GM06990 (cell line): ENCODE results near the gene SRC.
A peak's percentile ranks its signal among the peaks of the same experiment; 100 is the strongest.

ENCODE experiments used
- DNase-seq: peaks from one replicate; pipeline ENCODE4 v3.0.0-alpha.2; 2011; ENCODE audit not compliant: insufficient read length; ENCODE audit errors: extremely low read depth
- H3K27me3 ChIP-seq: replicated peaks from 2 replicates; pipeline ENCODE4 v1.6.0; 2011; ENCODE audit warnings: low read length; ENCODE audit not compliant: control insufficient read depth, insufficient read depth
- H3K36me3 ChIP-seq: 2 replicates; pipeline ENCODE4 v1.5.1; 2011; ENCODE audit warnings: low read length; ENCODE audit not compliant: control insufficient read depth, insufficient read depth
- H3K4me3 ChIP-seq: replicated peaks from 2 replicates; pipeline ENCODE4 v1.5.1; 2011; ENCODE audit warnings: low read depth, mild to moderate bottlenecking, control low read depth, low read length
- TF ChIP-seq, protein P1 (sequence below): IDR thresholded peaks from 2 replicates; pipeline ENCODE4 v1.5.1; 2011; ENCODE audit warnings: low read length, control low read depth, mild to moderate bottlenecking, inconsistent platforms; ENCODE audit not compliant: insufficient read depth, poor library complexity, severe bottlenecking

The SRC gene

DNA sequence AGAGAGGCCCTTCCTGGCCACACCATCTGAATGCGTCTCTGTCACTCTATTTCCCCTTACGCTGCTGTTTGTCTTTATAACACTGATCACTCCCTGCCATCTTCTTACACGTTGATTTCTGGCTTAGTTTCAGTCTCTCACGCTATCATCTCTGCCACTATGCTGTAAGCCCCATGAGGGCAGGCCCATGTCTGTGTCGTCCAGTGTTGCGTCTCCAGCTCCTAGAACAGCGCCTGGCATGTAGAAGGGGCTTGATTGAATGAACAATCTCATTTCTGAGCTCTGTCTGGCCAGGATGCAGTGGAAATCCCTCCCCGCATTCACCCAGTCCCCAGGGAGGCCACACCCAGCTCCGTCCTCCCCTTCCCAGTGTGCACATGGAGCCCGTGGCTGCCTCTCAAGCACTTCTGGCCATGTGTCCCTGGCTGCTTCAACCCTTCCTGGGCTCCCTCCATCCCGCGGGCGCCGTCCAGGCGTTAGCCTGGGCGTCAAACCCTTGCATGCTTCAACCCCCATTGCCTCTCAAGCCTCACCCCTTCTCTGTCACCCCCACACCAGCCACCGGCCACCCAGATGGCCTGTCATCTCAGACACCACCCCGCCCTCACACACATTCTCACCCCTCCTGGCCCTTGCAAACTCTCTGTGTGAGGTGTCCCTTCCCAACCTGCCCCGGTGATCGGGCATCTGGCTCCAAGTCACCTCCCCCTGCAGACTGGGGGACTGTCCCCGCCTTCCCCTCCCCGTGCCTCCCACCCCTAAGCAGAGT, 71.1 kb downstream of the SRC start:
- TF ChIP-seq, protein P1, sequence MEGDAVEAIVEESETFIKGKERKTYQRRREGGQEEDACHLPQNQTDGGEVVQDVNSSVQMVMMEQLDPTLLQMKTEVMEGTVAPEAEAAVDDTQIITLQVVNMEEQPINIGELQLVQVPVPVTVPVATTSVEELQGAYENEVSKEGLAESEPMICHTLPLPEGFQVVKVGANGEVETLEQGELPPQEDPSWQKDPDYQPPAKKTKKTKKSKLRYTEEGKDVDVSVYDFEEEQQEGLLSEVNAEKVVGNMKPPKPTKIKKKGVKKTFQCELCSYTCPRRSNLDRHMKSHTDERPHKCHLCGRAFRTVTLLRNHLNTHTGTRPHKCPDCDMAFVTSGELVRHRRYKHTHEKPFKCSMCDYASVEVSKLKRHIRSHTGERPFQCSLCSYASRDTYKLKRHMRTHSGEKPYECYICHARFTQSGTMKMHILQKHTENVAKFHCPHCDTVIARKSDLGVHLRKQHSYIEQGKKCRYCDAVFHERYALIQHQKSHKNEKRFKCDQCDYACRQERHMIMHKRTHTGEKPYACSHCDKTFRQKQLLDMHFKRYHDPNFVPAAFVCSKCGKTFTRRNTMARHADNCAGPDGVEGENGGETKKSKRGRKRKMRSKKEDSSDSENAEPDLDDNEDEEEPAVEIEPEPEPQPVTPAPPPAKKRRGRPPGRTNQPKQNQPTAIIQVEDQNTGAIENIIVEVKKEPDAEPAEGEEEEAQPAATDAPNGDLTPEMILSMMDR: no peak
- H3K4me3 ChIP-seq: no peak overlapping the region
- DNase-seq: no peak
- H3K27me3 ChIP-seq: no peaks in the 10 kb centered on the region; the same call in none of the 2 replicates
- H3K36me3 ChIP-seq: no peaks in the 10 kb centered on the region

DNA sequence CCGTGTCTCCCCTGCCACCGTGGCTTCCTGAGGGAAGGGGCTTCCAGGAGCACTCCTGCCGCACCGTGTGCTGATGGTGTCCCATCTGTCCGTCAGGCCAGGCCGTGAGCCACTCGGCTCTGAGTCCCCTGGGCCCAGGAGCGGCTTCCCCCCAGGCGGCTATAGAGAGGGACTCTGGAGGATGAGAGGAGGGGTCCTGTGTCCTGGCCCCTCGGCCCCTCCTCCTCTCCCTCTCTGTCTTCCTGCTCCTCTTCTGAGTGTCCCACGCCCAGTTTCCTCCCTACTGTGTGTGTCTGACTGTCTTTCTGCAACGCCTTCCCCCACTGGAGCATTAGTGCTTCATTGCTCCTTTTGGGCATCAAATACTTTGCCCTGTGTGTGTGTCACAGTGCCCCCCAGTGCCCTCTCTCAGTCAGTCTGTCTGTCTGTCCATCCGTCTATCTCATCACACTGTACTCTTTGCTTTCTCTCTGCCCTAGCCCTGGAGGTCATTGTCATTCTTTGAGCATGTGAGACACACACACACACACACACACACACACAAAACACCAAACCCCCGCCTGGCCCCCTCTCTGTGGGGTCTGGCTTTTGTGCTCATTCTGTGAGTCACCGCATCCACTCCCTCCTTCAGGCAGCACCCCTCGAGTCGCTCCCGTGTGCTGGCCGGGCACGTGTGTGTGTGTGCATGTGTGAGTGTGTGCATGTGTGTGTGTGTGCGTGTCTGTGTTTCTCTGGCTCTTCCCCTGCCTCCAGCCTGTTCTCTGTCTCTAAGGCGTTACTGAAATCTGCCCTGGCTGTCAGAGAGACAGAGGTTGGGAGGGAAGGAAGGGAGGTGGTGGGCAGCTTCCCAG, 71.9 kb downstream of the SRC start:
- H3K36me3 ChIP-seq: no peaks in the 10 kb centered on the region
- no peak overlapping the region for H3K4me3 ChIP-seq
- TF ChIP-seq, protein P1: peak; percentile 11
- peaks cover 1% of the 10 kb centered on the region for H3K27me3 ChIP-seq
- no peak for DNase-seq

DNA sequence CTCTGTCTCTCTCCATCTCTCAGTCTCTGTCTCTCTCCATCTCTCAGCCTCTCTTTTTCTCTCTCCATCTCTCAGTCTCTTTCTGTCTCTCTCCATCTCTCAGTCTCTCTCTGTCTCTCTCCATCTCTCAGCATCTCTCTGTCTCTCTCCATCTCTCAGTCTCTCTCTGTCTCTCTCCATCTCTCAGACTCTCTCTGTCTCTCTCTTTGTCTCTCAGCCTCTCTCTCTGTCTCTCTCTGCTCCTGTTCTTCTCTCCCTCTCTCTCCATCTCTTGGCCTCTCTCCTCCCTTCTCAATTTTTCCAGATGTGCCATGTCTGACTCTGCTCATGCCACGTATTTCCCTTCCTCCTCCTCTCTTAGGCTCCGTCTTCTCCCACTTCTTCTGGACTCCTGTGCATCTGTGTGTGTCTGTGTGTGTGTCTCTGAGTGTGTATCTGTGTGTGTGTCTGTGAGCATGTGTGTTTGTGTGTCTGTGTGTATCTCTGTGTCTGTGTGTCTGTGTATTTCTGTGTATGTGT, 72.7 kb downstream of the SRC start:
- DNase-seq: no peak
- Histone ChIP-seq H3K4me3 (no peak overlapping the region), H3K36me3 (no peaks in the 10 kb centered on the region), H3K27me3 (peaks cover 3% of the 10 kb centered on the region)
- TF ChIP-seq, protein P1: no peak

DNA sequence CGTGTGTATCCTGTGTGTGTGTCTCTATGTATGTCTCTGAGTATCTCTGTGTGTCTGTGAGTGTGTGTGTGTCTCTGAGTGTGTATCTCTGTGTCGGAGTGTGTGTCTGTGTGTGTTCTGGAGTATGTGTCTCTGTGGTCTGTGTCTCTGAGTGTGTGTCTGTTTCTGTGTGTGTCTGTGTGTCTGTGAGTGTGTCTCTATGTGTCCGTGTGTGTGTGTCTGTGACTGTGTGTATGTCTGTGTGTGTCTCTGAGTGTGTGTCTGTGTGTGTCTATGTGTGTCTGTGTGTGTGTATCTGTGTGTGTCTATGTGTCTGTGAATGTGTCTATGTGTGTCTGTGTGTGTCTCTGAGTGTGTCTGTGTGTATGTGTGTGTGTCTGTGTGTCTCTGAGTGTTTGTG, 73.4 kb downstream of the SRC start:
- Histone ChIP-seq H3K4me3 (no peak overlapping the region), H3K36me3 (no peaks in the 10 kb centered on the region), H3K27me3 (peaks cover 3% of the 10 kb centered on the region)
- TF ChIP-seq, protein P1: no peak
- no peak for DNase-seq

DNA sequence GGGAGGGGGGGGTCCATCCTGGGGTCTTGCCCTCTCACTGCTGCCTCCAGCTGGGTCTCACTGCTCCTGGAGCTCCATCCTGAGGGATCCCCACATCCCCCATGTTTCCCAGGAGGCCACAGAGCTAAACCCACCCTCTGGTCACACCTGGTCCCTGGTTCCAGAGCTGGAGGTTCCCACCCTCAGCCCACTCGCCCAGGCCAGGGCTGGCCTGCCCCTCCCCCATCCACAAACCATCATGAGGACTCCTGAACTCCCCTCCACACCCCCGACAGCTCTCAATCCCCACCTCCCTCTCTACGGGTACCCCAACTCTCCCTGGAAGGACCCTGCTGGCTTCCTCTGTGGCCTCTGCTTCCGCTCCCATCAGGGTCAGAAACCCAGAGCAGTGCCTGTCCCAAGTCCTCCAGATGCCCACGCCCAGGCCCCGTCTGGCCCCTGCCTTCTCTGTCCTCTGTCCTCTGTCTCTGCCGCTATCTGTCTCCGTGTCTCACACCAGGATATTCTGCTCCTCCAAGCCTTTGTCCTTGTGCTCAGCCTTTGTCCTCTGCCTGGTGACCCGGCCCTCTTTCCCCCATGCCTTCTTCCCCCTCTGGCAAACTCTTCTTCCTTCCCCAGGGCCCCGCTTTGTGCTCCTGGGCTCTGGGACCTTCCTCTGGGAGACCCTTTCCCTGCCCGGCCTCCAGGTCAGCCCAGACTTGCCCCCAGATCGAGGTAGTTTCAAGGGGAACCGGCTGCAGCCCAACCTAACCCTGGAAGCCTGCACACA, 74.0 kb downstream of the SRC start:
- TF ChIP-seq, protein P1: no peak
- DNase-seq: no peak
- Histone ChIP-seq H3K27me3 (peaks cover 3% of the 10 kb centered on the region), H3K36me3 (no peaks in the 10 kb centered on the region), H3K4me3 (no peak overlapping the region)
